CD4-positive, alpha-beta memory T cell (primary cell): ENCODE results near the gene NCKAP5. TPM values are rescaled to one million over a fixed set of nuclear protein-coding genes. Genes with fewer than 3 reads are reported as not detected.

ENCODE experiments used
- CTCF ChIA-PET: fragments of 350-600 bp; sonication (Branson Sonifier 250); formaldehyde crosslinking; loops from one replicate; lab custom pipeline; 2021; ENCODE audit warnings: inconsistent platforms; ENCODE audit not compliant: partially characterized antibody; lab: Charles Lee
- POLR2A ChIA-PET: fragments of 350-600 bp; sonication (Branson Sonifier 250); formaldehyde crosslinking; loops from one replicate; lab custom pipeline; 2021; ENCODE audit not compliant: partially characterized antibody; lab: Charles Lee
- DNase-seq, 5 donors: peaks; one replicate each; pipeline versions ENCODE4 v3.0.0 to v3.0.0-alpha.2; 2020 to 2022; ENCODE audit warnings: mixed read lengths in 1 of 5
- H3K27ac ChIP-seq: one replicate; pipeline ENCODE4 v1.7.0; 2013; ENCODE audit warnings: low read depth, low read length
- H3K27me3 ChIP-seq: 2 replicates; pipeline ENCODE4 v1.7.0; 2013; ENCODE audit warnings: mild to moderate bottlenecking, low read length, moderate library complexity; ENCODE audit not compliant: insufficient read depth
- H3K36me3 ChIP-seq: 2 replicates; pipeline ENCODE4 v1.7.0; 2013; ENCODE audit warnings: mild to moderate bottlenecking, low read length, moderate library complexity; ENCODE audit not compliant: insufficient read depth
- H3K4me1 ChIP-seq: 2 replicates; pipeline ENCODE4 v1.7.0; 2013; ENCODE audit warnings: mild to moderate bottlenecking, low read length, moderate library complexity; ENCODE audit not compliant: insufficient read depth
- H3K4me3 ChIP-seq, 2 donors: one replicate each; pipeline ENCODE4 v1.7.0; 2013; ENCODE audit warnings: low read length in 2 of 2, mild to moderate bottlenecking in 1 of 2
- H3K9me3 ChIP-seq, 2 donors: one replicate each; pipeline ENCODE4 v1.7.0; 2013; ENCODE audit warnings: low read length in 2 of 2, control low read depth in 1 of 2; ENCODE audit not compliant: control insufficient read depth in 1 of 2
- H3K27ac Mint-ChIP-seq, 7 donors: one replicate each; pipeline ENCODE4 v1.8.0; 2020 to 2021; ENCODE audit warnings: mixed read lengths in 7 of 7, mild to moderate bottlenecking in 6 of 7, inconsistent platforms in 3 of 7, moderate library complexity in 3 of 7
- H3K27me3 Mint-ChIP-seq, 2 donors: one replicate each; pipeline ENCODE4 v1.8.0; 2020 to 2021; ENCODE audit warnings: mixed read lengths in 2 of 2
- H3K36me3 Mint-ChIP-seq, 2 donors: one replicate each; pipeline ENCODE4 v1.8.0; 2020 to 2021; ENCODE audit warnings: mixed read lengths in 2 of 2, inconsistent platforms in 1 of 2, mild to moderate bottlenecking in 1 of 2
- H3K4me1 Mint-ChIP-seq, 4 donors: one replicate each; pipeline ENCODE4 v1.8.0; 2020 to 2021; ENCODE audit warnings: mixed read lengths in 4 of 4, mild to moderate bottlenecking in 1 of 4
- H3K4me3 Mint-ChIP-seq, 8 donors: one replicate each; pipeline ENCODE4 v1.8.0; 2020 to 2021; ENCODE audit warnings: mixed read lengths in 8 of 8, mild to moderate bottlenecking in 7 of 8, moderate library complexity in 6 of 8, inconsistent platforms in 3 of 8
- H3K9me3 Mint-ChIP-seq, 8 donors: one replicate each; pipeline ENCODE4 v1.8.0; 2020 to 2021; ENCODE audit warnings: mixed read lengths in 8 of 8, mild to moderate bottlenecking in 5 of 8, inconsistent platforms in 3 of 8, moderate library complexity in 1 of 8
- intact Hi-C: fragments of 100-400 bp; cut with micrococcal nuclease; formaldehyde crosslinking; loops from one replicate; pipeline ENCODE4 v1.15.1; 2023
- polyA plus RNA-seq, 2 donors: library from polyadenylated mRNA; unstranded; fragments of 300-500 nt; fragmentation: Illumina TruSeq; gene quantifications; one replicate each; pipeline ENCODE4 v1.2.3, GENCODE V29; 2021
- total RNA-seq, 2 experiments: library from RNA; stranded (reverse); gene quantifications; one replicate each; pipeline ENCODE4 v1.2.3, GENCODE V29; 2021

NCKAP5 gene
- total and polyA plus RNA-seq, 4 experiments from 2014 or later: not detected

- Mint-ChIP-seq H3K9me3 (peaks cover 0 to 7% (median 2%) of the 10 kb centered on the region in 8 donors), H3K4me3 (peak overlapping the region in 1 of 8 donors; percentile 20), H3K27me3 (peaks cover 3 to 14% of the 10 kb centered on the region in 2 donors), H3K4me1 (peaks cover 0 to 6% (median 0%) of the 10 kb centered on the region in 4 donors), H3K36me3 (no peaks in the 10 kb centered on the region), H3K27ac (no peak overlapping the region)
- H3K36me3 ChIP-seq: no peaks in the 10 kb centered on the region
- no peaks in the 10 kb centered on the region for H3K9me3 ChIP-seq
- no peak overlapping the region for H3K4me3 ChIP-seq
- DNase-seq: no peak
- no peaks in the 10 kb centered on the region for H3K27me3 ChIP-seq
- ChIA-PET POLR2A (no interaction called here), CTCF (no interaction called here)
- no peak overlapping the region for H3K27ac ChIP-seq
- intact Hi-C loops: no loop called here
- H3K4me1 ChIP-seq: no peaks in the 10 kb centered on the region
Observed at GRCh38 chr2:133264989-133265401, 303.3 kb downstream of the NCKAP5 start.

- Histone ChIP-seq H3K27ac (no peak overlapping the region), H3K9me3 (no peaks in the 10 kb centered on the region), H3K27me3 (no peaks in the 10 kb centered on the region), H3K4me1 (no peaks in the 10 kb centered on the region), H3K4me3 (no peak overlapping the region), H3K36me3 (no peaks in the 10 kb centered on the region)
- peaks cover 0 to 8% (median 0%) of the 10 kb centered on the region in 8 donors for H3K9me3 Mint-ChIP-seq
- intact Hi-C loops: no loop called here
- no peak overlapping the region for H3K27ac Mint-ChIP-seq
- ChIA-PET POLR2A (no interaction called here), CTCF (no interaction called here)
- H3K4me1 Mint-ChIP-seq: peaks cover 0 to 6% (median 0%) of the 10 kb centered on the region in 4 donors
- H3K27me3 Mint-ChIP-seq: peaks cover 3 to 16% of the 10 kb centered on the region in 2 donors
- H3K36me3 Mint-ChIP-seq: no peaks in the 10 kb centered on the region
- no peak overlapping the region for H3K4me3 Mint-ChIP-seq
- DNase-seq: no peak
Observed at GRCh38 chr2:133262893-133263292, 305.4 kb downstream of the NCKAP5 start.

GRCh38 chr2:133255360-133255759 lies 312.9 kb downstream of the NCKAP5 start:
- Histone ChIP-seq H3K27me3 (no peaks in the 10 kb centered on the region), H3K4me1 (no peaks in the 10 kb centered on the region), H3K4me3 (no peak overlapping the region), H3K36me3 (no peaks in the 10 kb centered on the region), H3K27ac (no peak overlapping the region), H3K9me3 (no peaks in the 10 kb centered on the region)
- ChIA-PET POLR2A (no interaction called here), CTCF (no interaction called here)
- H3K9me3 Mint-ChIP-seq: peaks cover 0 to 6% (median 0%) of the 10 kb centered on the region in 8 donors
- H3K27me3 Mint-ChIP-seq: peaks cover 0 to 2% of the 10 kb centered on the region in 2 donors
- intact Hi-C loops: no loop called here
- no peak overlapping the region for H3K4me3 Mint-ChIP-seq
- H3K4me1 Mint-ChIP-seq: no peaks in the 10 kb centered on the region
- no peak overlapping the region for H3K27ac Mint-ChIP-seq
- no peaks in the 10 kb centered on the region for H3K36me3 Mint-ChIP-seq
- DNase-seq: no peak

GRCh38 chr2:133253793-133254192 lies 314.5 kb downstream of the NCKAP5 start:
- peaks cover 0 to 3% (median 0%) of the 10 kb centered on the region in 8 donors for H3K9me3 Mint-ChIP-seq
- no peak overlapping the region for H3K27ac Mint-ChIP-seq
- H3K27me3 Mint-ChIP-seq: no peaks in the 10 kb centered on the region
- DNase-seq: no peak
- Histone ChIP-seq H3K27me3 (no peaks in the 10 kb centered on the region), H3K4me3 (no peak overlapping the region), H3K36me3 (no peaks in the 10 kb centered on the region), H3K27ac (no peak overlapping the region), H3K9me3 (no peaks in the 10 kb centered on the region), H3K4me1 (no peaks in the 10 kb centered on the region)
- POLR2A ChIA-PET: no interaction called here
- H3K36me3 Mint-ChIP-seq: no peaks in the 10 kb centered on the region
- no peaks in the 10 kb centered on the region for H3K4me1 Mint-ChIP-seq
- intact Hi-C loops: no loop called here
- CTCF ChIA-PET: no interaction called here
- no peak overlapping the region for H3K4me3 Mint-ChIP-seq

- no peaks in the 10 kb centered on the region for H3K36me3 Mint-ChIP-seq
Observed at GRCh38 chr2:133252780-133253355, 315.4 kb downstream of the NCKAP5 start.

GRCh38 chr2:133249362-133249761 lies 318.9 kb downstream of the NCKAP5 start:
- H3K9me3 Mint-ChIP-seq: peaks cover 0 to 3% (median 0%) of the 10 kb centered on the region in 8 donors
- no peak overlapping the region for H3K27ac Mint-ChIP-seq
- H3K27ac ChIP-seq: no peak overlapping the region
- ChIA-PET CTCF (no interaction called here), POLR2A (no interaction called here)
- no peak for DNase-seq
- H3K9me3 ChIP-seq: no peaks in the 10 kb centered on the region
- no peaks in the 10 kb centered on the region for H3K36me3 Mint-ChIP-seq
- intact Hi-C loops: no loop called here
- no peak overlapping the region for H3K4me3 ChIP-seq
- no peaks in the 10 kb centered on the region for H3K4me1 ChIP-seq
- H3K4me1 Mint-ChIP-seq: peaks cover 0 to 2% (median under 1%) of the 10 kb centered on the region in 4 donors
- H3K4me3 Mint-ChIP-seq: no peak overlapping the region
- H3K27me3 ChIP-seq: no peaks in the 10 kb centered on the region
- no peaks in the 10 kb centered on the region for H3K27me3 Mint-ChIP-seq
- H3K36me3 ChIP-seq: no peaks in the 10 kb centered on the region

More at GRCh38 chr2:133252780-133253355, 315.4 kb downstream of the NCKAP5 start:
- Histone ChIP-seq H3K9me3 (no peaks in the 10 kb centered on the region), H3K27ac (no peak overlapping the region), H3K36me3 (no peaks in the 10 kb centered on the region), H3K4me3 (no peak overlapping the region), H3K4me1 (no peaks in the 10 kb centered on the region), H3K27me3 (no peaks in the 10 kb centered on the region)
- intact Hi-C loops: no loop called here
- H3K27ac Mint-ChIP-seq: no peak overlapping the region
- DNase-seq: no peak
- ChIA-PET CTCF (no interaction called here), POLR2A (no interaction called here)
- H3K4me3 Mint-ChIP-seq: no peak overlapping the region
- H3K4me1 Mint-ChIP-seq: peaks cover 0 to 2% (median 0%) of the 10 kb centered on the region in 4 donors
- H3K27me3 Mint-ChIP-seq: no peaks in the 10 kb centered on the region
- H3K9me3 Mint-ChIP-seq: peaks cover 0 to 3% (median 0%) of the 10 kb centered on the region in 8 donors

- Histone ChIP-seq H3K36me3 (no peaks in the 10 kb centered on the region), H3K27me3 (no peaks in the 10 kb centered on the region), H3K27ac (no peak overlapping the region), H3K9me3 (no peaks in the 10 kb centered on the region), H3K4me3 (no peak overlapping the region), H3K4me1 (no peaks in the 10 kb centered on the region)
- intact Hi-C loops: no loop called here
- Mint-ChIP-seq H3K4me1 (peaks cover 0 to 2% (median under 1%) of the 10 kb centered on the region in 4 donors), H3K27me3 (no peaks in the 10 kb centered on the region), H3K4me3 (peak overlapping the region in 1 of 8 donors; percentile 63), H3K9me3 (peaks cover 0 to 3% (median 0%) of the 10 kb centered on the region in 8 donors), H3K27ac (no peak overlapping the region), H3K36me3 (no peaks in the 10 kb centered on the region)
- CTCF ChIA-PET: no interaction called here
- no peak for DNase-seq
- POLR2A ChIA-PET: no interaction called here
Observed at GRCh38 chr2:133248264-133248663, 320.0 kb downstream of the NCKAP5 start.
